ENCODE results near the gene ACBD6.
A peak's percentile ranks its signal among the peaks of the same experiment; 100 is the strongest.

Gene ACBD6

DNA sequence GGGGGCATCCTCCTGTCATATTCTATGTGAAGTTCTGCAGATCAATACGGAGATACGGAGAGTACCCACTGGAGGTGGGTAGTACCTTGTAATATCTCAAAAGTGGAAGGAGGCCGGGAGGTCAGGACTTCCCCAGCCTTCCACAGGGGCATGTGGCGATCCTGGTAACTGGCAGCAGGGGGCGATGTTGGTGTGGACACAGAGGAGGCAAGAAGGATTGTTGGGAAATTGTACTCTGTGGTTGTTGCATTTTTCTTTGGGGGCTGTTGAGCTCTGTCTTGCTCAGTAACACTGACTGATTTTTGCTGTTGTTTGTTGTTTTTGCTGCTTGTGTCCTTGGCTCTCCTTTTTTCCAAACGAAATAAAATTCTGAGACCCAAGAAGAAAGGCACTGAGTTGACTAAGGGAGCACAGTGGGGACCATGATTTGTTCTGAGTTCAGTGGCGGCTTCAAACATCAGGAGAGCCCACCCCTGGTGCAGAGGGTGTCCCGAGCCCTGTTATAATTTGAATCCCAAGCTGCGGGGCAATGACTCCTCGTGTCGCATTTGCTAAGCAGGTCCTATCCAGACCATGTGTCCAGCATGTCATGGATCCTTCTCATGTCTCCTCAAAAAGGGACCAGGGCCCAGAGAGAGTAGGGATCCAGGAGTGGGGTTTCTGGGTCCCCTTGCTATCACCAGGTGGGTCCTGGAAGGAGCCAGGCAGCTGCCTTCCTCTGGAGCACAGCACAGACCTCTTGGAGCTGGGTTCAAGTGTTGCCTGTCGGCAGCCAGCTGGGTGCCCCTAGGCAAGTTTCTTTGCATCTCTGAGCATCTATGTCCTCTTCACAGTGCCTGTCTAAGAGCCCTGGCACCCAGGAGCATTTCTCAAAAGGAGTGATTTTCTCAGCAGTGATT is 249.5 kb downstream of the ACBD6 start:
- Mint-ChIP-seq H3K9me3 (no peaks in the 10 kb centered on the region), H3K27ac (peak overlapping the region; percentile 53), H3K36me3 (ENCODE audit: low read depth) (no peaks in the 10 kb centered on the region), H3K4me1 (ENCODE audit: low read depth) (peaks cover 28% of the 10 kb centered on the region), H3K27me3 (peaks cover 29% of the 10 kb centered on the region), H3K4me3 (no peak overlapping the region)
- intact Hi-C loops (cut with micrococcal nuclease), result loop anchor here (1.0 kb wide), 3 partner anchors 163 to 229 kb away; no protein-coding TSS in a partner anchor

GRCh38 chr1:180251526-180252305 is 250.7 kb downstream of the ACBD6 start:
- H3K4me3 Mint-ChIP-seq, result no peak overlapping the region
- peaks cover 28% of the 10 kb centered on the region for H3K4me1 Mint-ChIP-seq (ENCODE audit: low read depth)
- no peak overlapping the region for H3K27ac Mint-ChIP-seq
- H3K9me3 Mint-ChIP-seq, result no peaks in the 10 kb centered on the region
- no peaks in the 10 kb centered on the region for H3K36me3 Mint-ChIP-seq (ENCODE audit: low read depth)
- intact Hi-C loops (cut with micrococcal nuclease), result loop anchor here (1.0 kb wide), 3 partner anchors 165 to 231 kb away; no protein-coding TSS in a partner anchor
- H3K27me3 Mint-ChIP-seq, result peaks cover 26% of the 10 kb centered on the region

DNA sequence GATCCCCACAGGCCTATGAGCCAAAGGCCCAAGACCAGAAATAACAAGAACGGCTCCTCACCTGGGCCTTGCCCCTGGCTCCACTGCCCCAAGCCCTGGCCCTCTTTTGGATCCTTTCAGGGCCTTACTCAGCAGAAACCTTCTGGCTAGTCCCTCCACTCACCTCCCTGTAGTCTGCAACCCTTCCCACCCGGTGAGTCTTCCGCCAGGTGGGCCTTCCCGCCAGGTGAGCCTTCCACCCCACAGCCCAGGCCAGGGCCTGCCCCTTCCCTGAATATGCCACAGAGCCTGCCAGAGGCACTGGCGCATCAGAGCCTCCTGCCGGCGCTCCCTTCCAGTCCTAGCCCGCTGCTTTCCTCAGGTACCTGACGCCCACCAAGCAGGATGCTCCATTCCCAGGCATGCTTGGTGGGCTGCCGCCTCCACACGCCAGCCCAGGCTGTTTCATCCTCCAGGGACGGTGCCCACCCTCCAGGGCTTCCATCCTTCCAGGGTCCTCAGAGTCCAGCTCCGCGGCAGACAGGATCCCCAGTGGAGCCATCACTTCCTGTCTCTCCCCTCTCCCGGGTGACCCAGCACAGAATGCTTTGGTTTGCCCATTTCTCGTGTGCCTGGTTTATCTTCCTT is 251.4 kb downstream of the ACBD6 start:
- Mint-ChIP-seq H3K27me3 (peaks cover 21% of the 10 kb centered on the region), H3K9me3 (no peaks in the 10 kb centered on the region), H3K4me3 (no peak overlapping the region), H3K36me3 (ENCODE audit: low read depth) (no peaks in the 10 kb centered on the region), H3K27ac (no peak overlapping the region), H3K4me1 (ENCODE audit: low read depth) (peaks cover 22% of the 10 kb centered on the region)
- intact Hi-C loops (cut with micrococcal nuclease), result no loop called here

DNA sequence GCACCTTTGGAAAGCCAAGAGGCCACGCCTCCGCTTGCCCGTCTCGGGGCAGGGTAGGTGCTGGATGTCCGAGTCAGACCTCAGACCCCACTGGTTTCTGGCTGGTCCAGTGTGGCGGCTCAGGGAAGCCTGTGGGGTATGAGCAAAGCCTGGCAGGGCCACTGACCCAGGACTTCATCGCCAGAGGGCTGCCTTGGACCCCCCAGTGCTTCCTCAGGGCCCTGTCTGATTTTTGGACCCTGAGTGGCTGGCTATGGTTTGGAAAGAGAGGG is 251.9 kb downstream of the ACBD6 start:
- Mint-ChIP-seq H3K36me3 (ENCODE audit: low read depth) (no peaks in the 10 kb centered on the region), H3K4me3 (no peak overlapping the region), H3K27me3 (peaks cover 21% of the 10 kb centered on the region), H3K4me1 (ENCODE audit: low read depth) (peaks cover 17% of the 10 kb centered on the region), H3K27ac (no peak overlapping the region), H3K9me3 (no peaks in the 10 kb centered on the region)
- intact Hi-C loops (cut with micrococcal nuclease), result no loop called here

- Mint-ChIP-seq H3K27ac (no peak overlapping the region), H3K9me3 (no peaks in the 10 kb centered on the region), H3K4me1 (ENCODE audit: low read depth) (peaks cover 17% of the 10 kb centered on the region), H3K36me3 (ENCODE audit: low read depth) (no peaks in the 10 kb centered on the region), H3K4me3 (no peak overlapping the region), H3K27me3 (peaks cover 25% of the 10 kb centered on the region)
- intact Hi-C loops (cut with micrococcal nuclease), result no loop called here
Observed at GRCh38 chr1:180249725-180250498, 252.5 kb downstream of the ACBD6 start.

- Mint-ChIP-seq H3K36me3 (ENCODE audit: low read depth) (no peaks in the 10 kb centered on the region), H3K27ac (no peak overlapping the region), H3K27me3 (peaks cover 27% of the 10 kb centered on the region), H3K9me3 (no peaks in the 10 kb centered on the region), H3K4me3 (no peak overlapping the region), H3K4me1 (ENCODE audit: low read depth) (peaks cover 11% of the 10 kb centered on the region)
- intact Hi-C loops (cut with micrococcal nuclease), result no loop called here
Observed at GRCh38 chr1:180248731-180249681, 253.4 kb downstream of the ACBD6 start.

DNA sequence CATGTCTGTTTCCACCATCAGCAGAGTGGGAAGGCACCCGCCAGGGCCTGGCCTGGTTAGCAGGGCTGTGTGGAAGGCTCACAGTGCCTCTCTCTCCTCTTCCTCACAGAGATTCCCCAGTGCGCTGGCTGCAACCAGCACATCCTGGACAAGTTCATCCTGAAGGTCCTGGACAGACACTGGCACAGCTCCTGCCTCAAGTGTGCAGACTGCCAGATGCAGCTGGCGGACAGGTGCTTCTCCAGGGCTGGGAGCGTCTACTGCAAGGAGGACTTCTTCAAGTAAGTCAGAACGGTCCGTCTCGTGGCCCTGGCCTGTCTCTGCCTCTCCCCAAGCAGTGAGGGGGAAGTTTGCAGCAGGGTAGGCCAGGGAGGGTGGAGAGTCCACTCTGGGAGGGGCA is 254.2 kb downstream of the ACBD6 start:
- Mint-ChIP-seq H3K36me3 (ENCODE audit: low read depth) (no peaks in the 10 kb centered on the region), H3K9me3 (no peaks in the 10 kb centered on the region), H3K27me3 (peaks cover 28% of the 10 kb centered on the region), H3K27ac (no peak overlapping the region), H3K4me1 (ENCODE audit: low read depth) (peaks cover 9% of the 10 kb centered on the region), H3K4me3 (no peak overlapping the region)
- intact Hi-C loops (cut with micrococcal nuclease), result no loop called here

DNA sequence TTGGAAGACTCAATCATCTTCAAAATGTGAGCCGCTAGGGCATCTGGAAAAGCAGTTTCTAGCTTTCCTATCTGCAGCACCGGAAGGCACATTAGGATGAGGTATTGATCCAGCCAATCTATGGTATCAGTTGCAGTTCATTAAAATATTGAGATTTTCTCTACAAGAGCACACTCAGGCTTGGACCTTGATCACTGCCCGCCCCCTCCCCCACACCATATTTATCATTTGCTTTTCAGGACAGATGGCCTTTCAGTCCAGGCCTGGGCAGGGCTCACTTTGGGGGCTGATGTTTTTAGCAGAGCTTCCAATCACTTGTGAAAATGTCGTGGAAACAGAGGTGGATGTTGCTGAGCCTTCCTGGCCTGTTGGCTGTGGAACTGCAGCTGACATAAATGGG is 254.8 kb downstream of the ACBD6 start:
- Mint-ChIP-seq H3K4me1 (ENCODE audit: low read depth) (peaks cover 3% of the 10 kb centered on the region), H3K9me3 (no peaks in the 10 kb centered on the region), H3K27me3 (peaks cover 32% of the 10 kb centered on the region), H3K4me3 (no peak overlapping the region), H3K36me3 (ENCODE audit: low read depth) (no peaks in the 10 kb centered on the region), H3K27ac (no peak overlapping the region)
- intact Hi-C loops (cut with micrococcal nuclease), result no loop called here

- no peaks in the 10 kb centered on the region for H3K36me3 Mint-ChIP-seq (ENCODE audit: low read depth)
- intact Hi-C loops (cut with micrococcal nuclease), result no loop called here
- H3K27me3 Mint-ChIP-seq, result peaks cover 37% of the 10 kb centered on the region
- H3K27ac Mint-ChIP-seq, result no peak overlapping the region
- no peak overlapping the region for H3K4me3 Mint-ChIP-seq
- peaks cover 2% of the 10 kb centered on the region for H3K4me1 Mint-ChIP-seq (ENCODE audit: low read depth)
- no peaks in the 10 kb centered on the region for H3K9me3 Mint-ChIP-seq
Observed at GRCh38 chr1:180247061-180247460, 255.3 kb downstream of the ACBD6 start.

GRCh38 chr1:180246579-180246978 is 255.8 kb downstream of the ACBD6 start:
- Mint-ChIP-seq H3K27me3 (peaks cover 38% of the 10 kb centered on the region), H3K4me1 (ENCODE audit: low read depth) (peaks cover 6% of the 10 kb centered on the region), H3K4me3 (no peak overlapping the region), H3K36me3 (ENCODE audit: low read depth) (no peaks in the 10 kb centered on the region), H3K9me3 (no peaks in the 10 kb centered on the region), H3K27ac (no peak overlapping the region)
- intact Hi-C loops (cut with micrococcal nuclease), result no loop called here

- Mint-ChIP-seq H3K27ac (no peak overlapping the region), H3K9me3 (no peaks in the 10 kb centered on the region), H3K4me1 (ENCODE audit: low read depth) (peaks cover 6% of the 10 kb centered on the region), H3K27me3 (peaks cover 44% of the 10 kb centered on the region), H3K4me3 (no peak overlapping the region), H3K36me3 (ENCODE audit: low read depth) (no peaks in the 10 kb centered on the region)
- intact Hi-C loops (cut with micrococcal nuclease), result no loop called here
Observed at GRCh38 chr1:180244840-180245239, 257.5 kb downstream of the ACBD6 start.

- no peak overlapping the region for H3K27ac Mint-ChIP-seq
- H3K9me3 Mint-ChIP-seq, result no peaks in the 10 kb centered on the region
- no peaks in the 10 kb centered on the region for H3K36me3 Mint-ChIP-seq (ENCODE audit: low read depth)
- H3K27me3 Mint-ChIP-seq, result peaks cover 48% of the 10 kb centered on the region
- no peak overlapping the region for H3K4me3 Mint-ChIP-seq
- H3K4me1 Mint-ChIP-seq (ENCODE audit: low read depth), result peaks cover 6% of the 10 kb centered on the region
- intact Hi-C loops (cut with micrococcal nuclease), result no loop called here
Observed at GRCh38 chr1:180243517-180244221, 258.7 kb downstream of the ACBD6 start.
